A549 (cell line): ENCODE data around the gene WIZ.

Source experiments
- BHLHE40 ChIP-seq: IDR thresholded peaks from 2 replicates; pipeline ENCODE4 v1.6.1; 2012; ENCODE audit warnings: low read depth, low read length, inconsistent platforms
- EHF ChIP-seq: fragments of 250-450 bp; sonication (Bioruptor Pico); IDR thresholded peaks from 2 replicates; pipeline ENCODE4 v1.5.0; 2020; ENCODE audit warnings: mild to moderate bottlenecking
- HDAC2 ChIP-seq: fragments of 200-600 bp; sonication (generic); IDR thresholded peaks from 2 replicates; pipeline ENCODE4 v1.6.1; 2016
- MYC ChIP-seq: IDR thresholded peaks from 2 replicates; pipeline ENCODE4 v1.6.1; 2012; ENCODE audit warnings: mild to moderate bottlenecking, inconsistent platforms, low read length, improper control_type of control experiment, borderline replicate concordance
- PHF8 ChIP-seq: fragments of 200-600 bp; sonication (generic); IDR thresholded peaks from 2 replicates; pipeline ENCODE4 v1.6.1; 2016; ENCODE audit warnings: low read depth, mild to moderate bottlenecking, antibody characterized with exemption, moderate library complexity, borderline replicate concordance
- RAD21 ChIP-seq, 2 experiments: fragments of >200 bp in 1 of 2; sonication (Bioruptor Twin) in 1 of 2; formaldehyde crosslinking in 1 of 2; IDR thresholded peaks in 1 of 2; conservative IDR thresholded peaks in 1 of 2; 2 replicates in 1 of 2; 3 replicates in 1 of 2; pipeline ENCODE4 v1.6.1; 2012 to 2018; ENCODE audit warnings: inconsistent platforms in 1 of 2
- SMC3 ChIP-seq: fragments of >200 bp; sonication (Bioruptor Twin); formaldehyde crosslinking; IDR thresholded peaks from 3 replicates; pipeline ENCODE4 v1.6.1; 2018; ENCODE audit warnings: inconsistent platforms
- ZNF302 ChIP-seq: fragments of 250-450 bp; sonication (Bioruptor Pico); IDR thresholded peaks from 2 replicates; pipeline ENCODE4 v1.9.0; 2021; ENCODE audit warnings: inconsistent platforms, mild to moderate bottlenecking, moderate library complexity
- ZSCAN20 ChIP-seq: fragments of 250-450 bp; sonication (Bioruptor Pico); IDR thresholded peaks from 2 replicates; pipeline ENCODE4 v1.8.0; 2022; ENCODE audit warnings: mild to moderate bottlenecking, moderate library complexity
- TF ChIP-seq, protein P1 (sequence below): fragments of >200 bp; sonication (Bioruptor Twin); formaldehyde crosslinking; IDR thresholded peaks from 3 replicates; pipeline ENCODE4 v1.5.1; 2016
- TF ChIP-seq, protein P2 (sequence below): fragments of 200-600 bp; sonication (generic); IDR thresholded peaks from 2 replicates; pipeline ENCODE4 v1.6.1; 2016; ENCODE audit warnings: antibody characterized with exemption, mild to moderate bottlenecking, moderate library complexity
- TF ChIP-seq, protein P3 (sequence below): IDR thresholded peaks from 2 replicates; pipeline ENCODE4 v1.6.1; 2012

DNA sequence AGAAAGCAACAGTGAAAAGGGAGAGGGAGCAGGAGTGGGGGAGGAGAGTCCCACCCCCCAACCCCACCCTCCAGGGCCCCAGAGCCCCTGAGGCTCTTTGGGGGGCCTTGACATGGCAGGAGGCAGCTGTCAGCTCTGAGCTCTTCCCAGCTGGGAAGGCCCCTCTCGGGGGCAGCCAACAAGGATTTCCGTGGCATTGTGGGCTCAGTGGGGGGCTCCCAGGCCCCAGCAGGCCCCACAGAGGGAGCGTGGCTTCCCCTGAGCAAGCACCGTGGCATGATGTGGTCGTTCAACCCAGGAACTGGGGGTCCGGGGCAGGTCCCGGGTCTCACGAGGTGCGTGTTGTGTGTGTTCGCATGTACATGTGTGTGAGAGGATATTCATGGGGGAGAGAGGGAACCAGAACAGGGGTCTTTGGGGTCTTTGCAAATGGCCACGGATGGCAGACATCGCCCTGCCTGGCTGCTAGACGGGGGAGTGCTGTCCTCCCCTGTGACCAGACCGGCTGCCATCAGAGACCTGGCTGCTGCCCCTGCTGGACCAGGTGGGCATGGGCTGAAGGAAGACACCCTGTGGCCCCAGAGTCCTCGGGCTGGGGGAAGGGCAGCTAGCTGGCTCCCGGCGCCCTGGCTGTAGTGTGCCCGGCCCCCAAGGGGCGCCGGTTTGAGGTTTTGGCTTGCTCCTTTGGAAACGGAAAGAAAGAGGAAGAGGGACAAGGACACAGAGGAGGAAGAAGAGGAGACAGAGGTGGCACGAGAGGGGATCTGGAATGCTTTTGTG lies 27.3 kb downstream of the WIZ start:
- no peak for TF ChIP-seq SMC3
- TF ChIP-seq MYC, result no peak
- TF ChIP-seq RAD21 (conservative IDR thresholded peaks at IDR 0.05 in 1 of 2, IDR thresholded peaks at IDR 0.05 in 1 of 2), result no peak
- TF ChIP-seq, protein P1, sequence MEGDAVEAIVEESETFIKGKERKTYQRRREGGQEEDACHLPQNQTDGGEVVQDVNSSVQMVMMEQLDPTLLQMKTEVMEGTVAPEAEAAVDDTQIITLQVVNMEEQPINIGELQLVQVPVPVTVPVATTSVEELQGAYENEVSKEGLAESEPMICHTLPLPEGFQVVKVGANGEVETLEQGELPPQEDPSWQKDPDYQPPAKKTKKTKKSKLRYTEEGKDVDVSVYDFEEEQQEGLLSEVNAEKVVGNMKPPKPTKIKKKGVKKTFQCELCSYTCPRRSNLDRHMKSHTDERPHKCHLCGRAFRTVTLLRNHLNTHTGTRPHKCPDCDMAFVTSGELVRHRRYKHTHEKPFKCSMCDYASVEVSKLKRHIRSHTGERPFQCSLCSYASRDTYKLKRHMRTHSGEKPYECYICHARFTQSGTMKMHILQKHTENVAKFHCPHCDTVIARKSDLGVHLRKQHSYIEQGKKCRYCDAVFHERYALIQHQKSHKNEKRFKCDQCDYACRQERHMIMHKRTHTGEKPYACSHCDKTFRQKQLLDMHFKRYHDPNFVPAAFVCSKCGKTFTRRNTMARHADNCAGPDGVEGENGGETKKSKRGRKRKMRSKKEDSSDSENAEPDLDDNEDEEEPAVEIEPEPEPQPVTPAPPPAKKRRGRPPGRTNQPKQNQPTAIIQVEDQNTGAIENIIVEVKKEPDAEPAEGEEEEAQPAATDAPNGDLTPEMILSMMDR, result no peak
- no peak for TF ChIP-seq EHF
- TF ChIP-seq HDAC2, result no peak
- TF ChIP-seq ZNF302 (CRISPR knock-in tag), result no peak
- TF ChIP-seq, protein P2, sequence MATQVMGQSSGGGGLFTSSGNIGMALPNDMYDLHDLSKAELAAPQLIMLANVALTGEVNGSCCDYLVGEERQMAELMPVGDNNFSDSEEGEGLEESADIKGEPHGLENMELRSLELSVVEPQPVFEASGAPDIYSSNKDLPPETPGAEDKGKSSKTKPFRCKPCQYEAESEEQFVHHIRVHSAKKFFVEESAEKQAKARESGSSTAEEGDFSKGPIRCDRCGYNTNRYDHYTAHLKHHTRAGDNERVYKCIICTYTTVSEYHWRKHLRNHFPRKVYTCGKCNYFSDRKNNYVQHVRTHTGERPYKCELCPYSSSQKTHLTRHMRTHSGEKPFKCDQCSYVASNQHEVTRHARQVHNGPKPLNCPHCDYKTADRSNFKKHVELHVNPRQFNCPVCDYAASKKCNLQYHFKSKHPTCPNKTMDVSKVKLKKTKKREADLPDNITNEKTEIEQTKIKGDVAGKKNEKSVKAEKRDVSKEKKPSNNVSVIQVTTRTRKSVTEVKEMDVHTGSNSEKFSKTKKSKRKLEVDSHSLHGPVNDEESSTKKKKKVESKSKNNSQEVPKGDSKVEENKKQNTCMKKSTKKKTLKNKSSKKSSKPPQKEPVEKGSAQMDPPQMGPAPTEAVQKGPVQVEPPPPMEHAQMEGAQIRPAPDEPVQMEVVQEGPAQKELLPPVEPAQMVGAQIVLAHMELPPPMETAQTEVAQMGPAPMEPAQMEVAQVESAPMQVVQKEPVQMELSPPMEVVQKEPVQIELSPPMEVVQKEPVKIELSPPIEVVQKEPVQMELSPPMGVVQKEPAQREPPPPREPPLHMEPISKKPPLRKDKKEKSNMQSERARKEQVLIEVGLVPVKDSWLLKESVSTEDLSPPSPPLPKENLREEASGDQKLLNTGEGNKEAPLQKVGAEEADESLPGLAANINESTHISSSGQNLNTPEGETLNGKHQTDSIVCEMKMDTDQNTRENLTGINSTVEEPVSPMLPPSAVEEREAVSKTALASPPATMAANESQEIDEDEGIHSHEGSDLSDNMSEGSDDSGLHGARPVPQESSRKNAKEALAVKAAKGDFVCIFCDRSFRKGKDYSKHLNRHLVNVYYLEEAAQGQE, result no peak
- TF ChIP-seq BHLHE40, result no peak
- TF ChIP-seq PHF8, result no peak
- TF ChIP-seq, protein P3, sequence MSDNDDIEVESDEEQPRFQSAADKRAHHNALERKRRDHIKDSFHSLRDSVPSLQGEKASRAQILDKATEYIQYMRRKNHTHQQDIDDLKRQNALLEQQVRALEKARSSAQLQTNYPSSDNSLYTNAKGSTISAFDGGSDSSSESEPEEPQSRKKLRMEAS, result no peak
- TF ChIP-seq ZSCAN20, result no peak
